AG10803 (cell line): ENCODE results near the gene COL25A1.

Experiments
- DNase-seq: peaks from one replicate; pipeline ENCODE4 v3.0.0; 2010; ENCODE audit warnings: low read depth
- H3K4me3 ChIP-seq: 2 replicates; pipeline ENCODE4 v1.5.1; 2011; ENCODE audit warnings: mild to moderate bottlenecking, low read length, control low read depth
- CTCF ChIP-seq: conservative IDR thresholded peaks from 2 replicates; pipeline ENCODE4 v1.5.1; 2011; ENCODE audit warnings: mild to moderate bottlenecking, low read length, control low read depth, inconsistent platforms

COL25A1 gene

GRCh38 chr4:109216085-109216696 lies 86.3 kb downstream of the COL25A1 start:
- no peak for TF ChIP-seq CTCF
- no peak overlapping the region for H3K4me3 ChIP-seq
- no peak for DNase-seq

GRCh38 chr4:109215506-109215905 lies 87.0 kb downstream of the COL25A1 start:
- no peak for TF ChIP-seq CTCF
- no peak overlapping the region for H3K4me3 ChIP-seq
- DNase-seq: no peak

- no peak for TF ChIP-seq CTCF
- DNase-seq: no peak
- H3K4me3 ChIP-seq: no peak overlapping the region
These were observed 87.7 kb downstream of the COL25A1 start for GRCh38 chr4:109214622-109215301.

GRCh38 chr4:109213056-109213455 lies 89.4 kb downstream of the COL25A1 start:
- no peak overlapping the region for H3K4me3 ChIP-seq
- no peak for DNase-seq
- no peak for TF ChIP-seq CTCF

GRCh38 chr4:109211671-109212070 lies 90.8 kb downstream of the COL25A1 start:
- no peak overlapping the region for H3K4me3 ChIP-seq
- DNase-seq: peak; percentile 23
- TF ChIP-seq CTCF: no peak

- DNase-seq: no peak
- TF ChIP-seq CTCF: no peak
- H3K4me3 ChIP-seq: no peak overlapping the region
These were observed 92.8 kb downstream of the COL25A1 start for GRCh38 chr4:109209647-109210046.

- DNase-seq: no peak
- H3K4me3 ChIP-seq: no peak overlapping the region
- no peak for TF ChIP-seq CTCF
These were observed 94.6 kb downstream of the COL25A1 start for GRCh38 chr4:109207898-109208297.
